Esophagus muscularis mucosa (tissue), 4 donors: ENCODE data around the gene SMC6.

ENCODE experiments used
- EP300 ChIP-seq: sonication (generic); formaldehyde crosslinking; IDR thresholded peaks from one replicate; pipeline ENCODE4 v1.6.1; 2017; ENCODE audit warnings: antibody characterized with exemption
- POLR2A ChIP-seq: fragments of 450-650 bp; IDR thresholded peaks from one replicate; pipeline ENCODE4 v1.6.1; 2017; ENCODE audit warnings: antibody characterized with exemption, moderate library complexity, mild to moderate bottlenecking, low read depth
- POLR2AphosphoS5 ChIP-seq, 2 donors: sonication (generic); formaldehyde crosslinking; IDR thresholded peaks; one replicate each; pipeline ENCODE4 v1.6.1; 2017; ENCODE audit warnings: antibody characterized with exemption in 2 of 2
- TF ChIP-seq, protein P1 (sequence below), 3 experiments: fragments of 200-600 bp in 2 of 3; fragments of 450-650 bp in 1 of 3; sonication (generic) in 2 of 3; IDR thresholded peaks; one replicate each; pipeline ENCODE4 v1.5.1; 2017 to 2019; ENCODE audit warnings: antibody characterized with exemption in 3 of 3, mild to moderate bottlenecking in 2 of 3, moderate library complexity in 1 of 3

DNA sequence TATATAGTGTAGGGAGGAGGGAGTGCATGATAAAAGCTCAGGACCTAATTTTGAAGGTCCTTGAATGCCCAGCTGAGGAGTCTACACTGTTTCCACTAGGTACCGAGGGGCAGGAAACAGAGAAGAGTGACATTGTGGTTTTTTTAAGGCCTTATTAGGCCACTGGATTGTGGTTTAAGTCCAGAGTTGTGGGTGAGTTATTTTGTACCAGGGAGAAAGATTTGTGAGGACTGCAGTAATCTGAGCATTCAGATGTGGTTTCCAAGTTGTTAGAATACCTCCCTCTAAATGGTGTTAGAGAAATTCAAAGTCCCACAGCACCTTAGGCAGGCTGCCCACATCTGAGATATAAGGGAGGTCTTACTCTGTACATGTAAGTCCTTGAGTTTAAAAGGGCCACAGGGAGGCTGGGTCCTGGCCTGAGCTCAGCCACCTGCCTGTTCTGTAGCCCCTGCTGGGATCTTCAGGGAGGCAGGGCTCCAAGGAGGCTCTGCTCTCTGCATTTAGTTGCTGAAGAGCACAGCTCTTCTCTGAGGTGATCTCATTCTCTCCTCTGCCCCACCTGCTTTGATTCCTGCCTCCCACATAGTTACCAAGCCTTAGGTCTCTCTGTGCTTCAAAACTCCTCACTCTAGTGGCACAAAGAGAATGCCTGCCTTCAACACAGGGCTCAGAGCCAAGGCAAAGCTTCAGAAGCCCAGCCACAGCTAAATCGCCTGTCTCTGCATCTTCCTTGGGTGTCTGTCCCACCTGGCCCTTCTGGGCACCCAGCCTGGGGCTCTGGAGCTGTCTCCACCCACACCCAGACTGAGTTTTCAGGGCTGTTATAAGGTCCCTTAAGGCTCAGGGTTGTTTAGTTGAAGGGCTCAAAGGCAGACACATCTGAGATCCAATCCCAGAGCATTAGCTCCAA lies 125.0 kb downstream of the SMC6 start:
- TF ChIP-seq POLR2A = no peak
- TF ChIP-seq, protein P1, sequence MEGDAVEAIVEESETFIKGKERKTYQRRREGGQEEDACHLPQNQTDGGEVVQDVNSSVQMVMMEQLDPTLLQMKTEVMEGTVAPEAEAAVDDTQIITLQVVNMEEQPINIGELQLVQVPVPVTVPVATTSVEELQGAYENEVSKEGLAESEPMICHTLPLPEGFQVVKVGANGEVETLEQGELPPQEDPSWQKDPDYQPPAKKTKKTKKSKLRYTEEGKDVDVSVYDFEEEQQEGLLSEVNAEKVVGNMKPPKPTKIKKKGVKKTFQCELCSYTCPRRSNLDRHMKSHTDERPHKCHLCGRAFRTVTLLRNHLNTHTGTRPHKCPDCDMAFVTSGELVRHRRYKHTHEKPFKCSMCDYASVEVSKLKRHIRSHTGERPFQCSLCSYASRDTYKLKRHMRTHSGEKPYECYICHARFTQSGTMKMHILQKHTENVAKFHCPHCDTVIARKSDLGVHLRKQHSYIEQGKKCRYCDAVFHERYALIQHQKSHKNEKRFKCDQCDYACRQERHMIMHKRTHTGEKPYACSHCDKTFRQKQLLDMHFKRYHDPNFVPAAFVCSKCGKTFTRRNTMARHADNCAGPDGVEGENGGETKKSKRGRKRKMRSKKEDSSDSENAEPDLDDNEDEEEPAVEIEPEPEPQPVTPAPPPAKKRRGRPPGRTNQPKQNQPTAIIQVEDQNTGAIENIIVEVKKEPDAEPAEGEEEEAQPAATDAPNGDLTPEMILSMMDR (IDR thresholded peaks at IDR 0.05) = no peak
- no peak for TF ChIP-seq POLR2AphosphoS5 (IDR thresholded peaks at IDR 0.05)
- no peak for TF ChIP-seq EP300
